Osteoblast (primary cell): ENCODE results near the gene CD80. TPM values are rescaled to one million over a fixed set of nuclear protein-coding genes. Genes with fewer than 3 reads are reported as not detected.

Experiments used
- DNase-seq: peaks from one replicate; pipeline ENCODE4 v3.0.0; 2011; ENCODE audit warnings: low spot score, mixed read lengths; ENCODE audit not compliant: insufficient read length; ENCODE audit errors: missing footprints
- H2AFZ ChIP-seq: 2 replicates; pipeline ENCODE4 v1.6.0; 2011; ENCODE audit warnings: mild to moderate bottlenecking, low read length
- H3K27ac ChIP-seq: 2 replicates; pipeline ENCODE4 v1.5.1; 2011; ENCODE audit warnings: mild to moderate bottlenecking, low read depth, low read length, moderate library complexity
- H3K27me3 ChIP-seq: 2 replicates; pipeline ENCODE4 v1.6.0; 2012; ENCODE audit warnings: mild to moderate bottlenecking, control low read depth, inconsistent platforms, low read length, moderate library complexity; ENCODE audit not compliant: insufficient read depth
- H3K36me3 ChIP-seq: 2 replicates; pipeline ENCODE4 v1.5.1; 2011; ENCODE audit warnings: mild to moderate bottlenecking, low read length, control low read depth, moderate library complexity; ENCODE audit not compliant: insufficient read depth
- H3K4me1 ChIP-seq: 2 replicates; pipeline ENCODE4 v1.5.1; 2011; ENCODE audit warnings: mild to moderate bottlenecking, low read length, control low read depth, moderate library complexity; ENCODE audit not compliant: insufficient read depth
- H3K4me2 ChIP-seq: 2 replicates; pipeline ENCODE4 v1.6.0; 2011; ENCODE audit warnings: mild to moderate bottlenecking, low read length; ENCODE audit not compliant: insufficient read depth
- H3K4me3 ChIP-seq: fragments of 200-600 bp; sonication (generic); 3 replicates; pipeline ENCODE4 v1.5.1; 2012; ENCODE audit warnings: mild to moderate bottlenecking, low read length, inconsistent platforms; ENCODE audit not compliant: insufficient read depth
- H3K79me2 ChIP-seq: 2 replicates; pipeline ENCODE4 v1.6.0; 2012; ENCODE audit warnings: mild to moderate bottlenecking, low read length, control low read depth, inconsistent platforms; ENCODE audit not compliant: insufficient read depth
- H3K9me3 ChIP-seq: 2 replicates; pipeline ENCODE4 v1.5.1; 2011; ENCODE audit warnings: low read depth, low read length, control low read depth
- H4K20me1 ChIP-seq: 2 replicates; pipeline ENCODE4 v1.6.0; 2012; ENCODE audit warnings: mild to moderate bottlenecking, low read length, control low read depth; ENCODE audit not compliant: insufficient read depth
- CTCF ChIP-seq: IDR thresholded peaks from 2 replicates; pipeline ENCODE4 v1.5.1; 2011; ENCODE audit warnings: mild to moderate bottlenecking, low read depth, low read length, moderate library complexity; ENCODE audit errors: extremely low read depth
- total RNA-seq: library from RNA; depleted of rRNA; stranded (reverse); fragments of >200 nt; gene quantifications from 2 replicates; pipeline ENCODE4 v1.2.3, GENCODE V29; 2012

CD80 gene
- total RNA-seq, 1 donor = 2.5 TPM

GRCh38 chr3:119551598-119551997, 7.8 kb downstream of the CD80 start:
- Histone ChIP-seq H2AFZ (no peak overlapping the region), H4K20me1 (no peaks in the 10 kb centered on the region), H3K4me2 (no peak overlapping the region), H3K36me3 (no peaks in the 10 kb centered on the region), H3K9me3 (no peaks in the 10 kb centered on the region), H3K4me1 (no peaks in the 10 kb centered on the region), H3K4me3 (no peak overlapping the region), H3K27ac (no peak overlapping the region), H3K27me3 (peaks cover 3% of the 10 kb centered on the region), H3K79me2 (no peaks in the 10 kb centered on the region)
- no peak for DNase-seq
- TF ChIP-seq CTCF = no peak

- no peaks in the 10 kb centered on the region for H3K79me2 ChIP-seq
- no peak overlapping the region for H2AFZ ChIP-seq
- no peak for DNase-seq
- no peaks in the 10 kb centered on the region for H3K36me3 ChIP-seq
- H3K27ac ChIP-seq = no peak overlapping the region
- no peak for TF ChIP-seq CTCF
- H3K4me3 ChIP-seq = no peak overlapping the region
- H3K4me1 ChIP-seq = no peaks in the 10 kb centered on the region
- H3K4me2 ChIP-seq = no peak overlapping the region
- H4K20me1 ChIP-seq = no peaks in the 10 kb centered on the region
- no peaks in the 10 kb centered on the region for H3K27me3 ChIP-seq
- no peaks in the 10 kb centered on the region for H3K9me3 ChIP-seq
Measured at GRCh38 chr3:119550192-119550910, 9.1 kb downstream of the CD80 start.

DNA sequence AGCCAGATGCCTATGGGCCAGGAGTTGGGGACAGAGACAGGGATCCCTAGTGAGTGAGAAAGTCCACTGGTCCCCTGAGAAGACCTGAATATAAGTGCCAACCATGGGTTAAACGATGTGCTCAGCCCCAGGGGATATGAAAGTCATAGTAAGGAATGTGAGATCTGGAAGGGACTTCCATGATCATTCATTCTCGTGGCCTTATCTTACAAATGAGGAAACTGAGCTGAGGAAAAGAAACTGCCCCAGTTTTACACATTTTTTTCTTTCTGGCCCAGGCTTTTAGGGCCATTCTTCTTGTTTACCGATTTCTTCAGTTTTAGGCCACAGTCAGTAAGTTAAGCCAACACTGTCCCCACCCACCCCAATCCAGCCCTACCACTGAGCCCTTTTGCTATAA, 11.1 kb downstream of the CD80 start:
- Histone ChIP-seq H3K79me2 (no peaks in the 10 kb centered on the region), H3K4me1 (no peaks in the 10 kb centered on the region), H3K4me3 (no peak overlapping the region), H3K9me3 (no peaks in the 10 kb centered on the region), H3K36me3 (no peaks in the 10 kb centered on the region), H3K4me2 (no peak overlapping the region), H3K27me3 (no peaks in the 10 kb centered on the region), H2AFZ (no peak overlapping the region), H3K27ac (no peak overlapping the region), H4K20me1 (no peaks in the 10 kb centered on the region)
- no peak for DNase-seq
- TF ChIP-seq CTCF = no peak

GRCh38 chr3:119547227-119547626, 12.2 kb downstream of the CD80 start:
- Histone ChIP-seq H4K20me1 (no peaks in the 10 kb centered on the region), H3K27me3 (peaks cover 4% of the 10 kb centered on the region), H3K79me2 (no peaks in the 10 kb centered on the region), H3K9me3 (no peaks in the 10 kb centered on the region), H3K36me3 (no peaks in the 10 kb centered on the region), H3K4me2 (no peak overlapping the region), H3K4me3 (no peak overlapping the region), H2AFZ (no peak overlapping the region), H3K27ac (no peak overlapping the region), H3K4me1 (no peaks in the 10 kb centered on the region)
- peak; percentile 43 for DNase-seq
- no peak for TF ChIP-seq CTCF
